Subcutaneous adipose tissue (tissue), 4 donors: Measurements from ENCODE around the gene SLC7A6OS. TPM values are rescaled to one million over a fixed set of nuclear protein-coding genes. Genes with fewer than 3 reads are reported as not detected.

ENCODE experiments used
- total RNA-seq, 4 donors: library from RNA; depleted of rRNA; stranded (reverse); fragments of >200 nt; gene quantifications; one replicate each; pipeline ENCODE4 v1.1.0, GENCODE V29; 2016
- TF ChIP-seq, protein P1 (sequence below): fragments of 450-650 bp; IDR thresholded peaks from one replicate; pipeline ENCODE4 v1.5.1; 2016; ENCODE audit warnings: low read depth, mild to moderate bottlenecking, control low read depth, antibody characterized with exemption, moderate library complexity

The SLC7A6OS gene
- total RNA-seq, 4 donors from 2014 or later = 10.4 to 16.8 (median 14.8) TPM

DNA sequence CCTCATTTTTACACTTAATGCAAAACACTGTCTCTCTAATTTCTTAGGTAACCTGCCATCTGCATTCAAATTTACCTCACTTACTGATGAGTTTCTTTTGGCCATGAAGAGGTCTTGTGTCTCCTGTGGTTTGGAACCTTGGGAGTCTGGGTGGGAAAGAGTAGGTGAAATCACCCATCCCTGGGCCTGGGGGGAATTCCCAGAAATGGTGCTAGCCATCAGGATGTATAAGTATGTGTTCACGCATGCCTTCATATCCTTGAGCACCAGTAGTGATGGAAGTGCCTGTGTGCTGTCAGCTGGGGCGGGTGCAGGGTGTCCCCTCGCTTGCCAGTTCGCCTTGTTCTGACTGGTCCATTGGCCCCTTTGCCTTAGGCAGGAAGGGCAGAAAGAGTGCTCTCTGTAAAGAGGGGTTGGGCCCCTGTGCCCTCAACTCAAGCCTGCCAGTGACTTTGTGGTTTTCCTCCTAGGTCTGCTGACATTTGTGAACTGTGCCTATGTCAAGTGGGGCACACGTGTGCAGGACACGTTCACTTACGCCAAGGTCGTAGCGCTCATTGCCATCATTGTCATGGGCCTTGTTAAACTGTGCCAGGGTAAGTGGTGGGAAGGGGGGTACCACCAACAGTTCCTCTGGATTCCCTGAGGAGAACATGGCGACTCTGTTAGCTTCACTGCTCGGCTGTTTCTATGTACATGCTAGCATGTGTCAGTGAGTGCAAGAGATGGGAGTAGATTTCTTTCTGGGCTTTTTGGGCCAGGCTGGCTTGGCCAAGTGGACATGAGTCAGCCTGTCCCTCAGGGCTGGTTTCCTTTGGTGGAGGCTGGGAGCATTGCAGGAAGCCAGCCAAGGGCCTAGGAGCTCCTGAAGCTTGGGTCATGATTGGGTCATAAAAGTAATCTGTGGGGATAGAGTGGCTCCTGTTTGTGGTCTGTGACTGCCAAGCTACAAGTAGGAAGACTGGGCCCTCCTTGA is 23.2 kb downstream of the SLC7A6OS start:
- TF ChIP-seq, protein P1, sequence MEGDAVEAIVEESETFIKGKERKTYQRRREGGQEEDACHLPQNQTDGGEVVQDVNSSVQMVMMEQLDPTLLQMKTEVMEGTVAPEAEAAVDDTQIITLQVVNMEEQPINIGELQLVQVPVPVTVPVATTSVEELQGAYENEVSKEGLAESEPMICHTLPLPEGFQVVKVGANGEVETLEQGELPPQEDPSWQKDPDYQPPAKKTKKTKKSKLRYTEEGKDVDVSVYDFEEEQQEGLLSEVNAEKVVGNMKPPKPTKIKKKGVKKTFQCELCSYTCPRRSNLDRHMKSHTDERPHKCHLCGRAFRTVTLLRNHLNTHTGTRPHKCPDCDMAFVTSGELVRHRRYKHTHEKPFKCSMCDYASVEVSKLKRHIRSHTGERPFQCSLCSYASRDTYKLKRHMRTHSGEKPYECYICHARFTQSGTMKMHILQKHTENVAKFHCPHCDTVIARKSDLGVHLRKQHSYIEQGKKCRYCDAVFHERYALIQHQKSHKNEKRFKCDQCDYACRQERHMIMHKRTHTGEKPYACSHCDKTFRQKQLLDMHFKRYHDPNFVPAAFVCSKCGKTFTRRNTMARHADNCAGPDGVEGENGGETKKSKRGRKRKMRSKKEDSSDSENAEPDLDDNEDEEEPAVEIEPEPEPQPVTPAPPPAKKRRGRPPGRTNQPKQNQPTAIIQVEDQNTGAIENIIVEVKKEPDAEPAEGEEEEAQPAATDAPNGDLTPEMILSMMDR = no peak

DNA sequence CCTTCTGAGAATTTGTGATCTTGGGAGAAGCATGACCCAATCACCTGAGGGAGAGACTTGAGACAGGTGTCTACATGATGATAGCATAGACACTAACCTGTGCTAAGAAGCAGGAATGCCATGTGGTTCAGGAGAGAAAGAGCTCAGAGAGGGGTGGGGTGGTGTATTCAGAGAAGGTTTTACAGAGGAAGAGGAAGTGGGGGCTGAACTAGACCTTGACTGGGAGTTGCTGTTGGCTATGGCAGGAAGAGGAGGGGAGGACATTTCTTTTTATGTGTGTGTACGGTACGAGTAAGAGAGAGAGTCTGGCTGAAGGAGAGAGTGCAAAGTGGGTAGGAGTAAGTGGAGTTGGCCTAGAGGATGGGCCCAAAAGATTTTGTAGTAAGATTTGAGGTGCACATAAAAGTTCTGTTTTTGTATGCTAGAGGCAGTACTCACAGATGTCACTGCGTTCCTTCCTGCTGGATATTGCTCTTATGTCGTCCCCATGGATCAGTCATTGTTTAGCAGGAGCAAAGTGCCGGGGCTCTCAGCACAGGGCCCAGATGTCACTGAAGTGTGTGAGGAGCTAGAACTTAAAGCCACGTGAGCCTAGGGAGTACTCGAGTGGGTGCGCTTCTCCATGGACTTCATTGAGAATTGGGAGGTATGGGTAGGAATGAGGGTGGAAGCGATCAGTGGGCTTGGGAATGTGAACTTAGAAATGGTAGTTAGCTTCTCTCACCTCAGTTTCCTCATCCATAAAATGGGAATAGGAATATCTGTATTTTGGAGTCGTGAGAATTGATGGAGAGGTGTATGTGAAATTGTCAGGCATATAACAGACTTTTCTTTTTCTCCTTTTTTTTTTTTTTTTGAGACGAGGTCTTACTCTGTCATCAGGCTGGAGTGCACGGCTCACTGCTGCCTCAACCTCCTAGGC is 24.3 kb downstream of the SLC7A6OS start:
- TF ChIP-seq, protein P1 = no peak

DNA sequence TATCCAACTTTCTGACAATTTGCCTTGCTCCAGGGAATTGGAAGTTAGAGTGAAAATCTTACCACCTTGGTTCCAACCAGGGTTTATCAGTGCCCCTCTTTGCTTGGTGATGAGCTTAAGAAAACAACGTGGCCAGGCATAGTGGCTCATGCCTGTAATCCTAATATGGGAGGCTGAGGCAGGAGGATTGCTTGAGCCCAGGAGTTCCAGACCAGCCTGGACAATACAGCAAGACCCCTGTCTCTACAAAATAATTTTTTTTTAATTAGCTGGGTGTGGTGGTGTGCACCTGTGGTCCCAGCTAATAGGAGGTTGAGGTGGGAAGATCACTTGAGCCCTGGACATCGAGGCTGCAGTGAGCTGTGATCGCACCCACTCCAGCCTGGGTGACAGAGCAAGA is 25.1 kb downstream of the SLC7A6OS start:
- TF ChIP-seq, protein P1 = no peak

DNA sequence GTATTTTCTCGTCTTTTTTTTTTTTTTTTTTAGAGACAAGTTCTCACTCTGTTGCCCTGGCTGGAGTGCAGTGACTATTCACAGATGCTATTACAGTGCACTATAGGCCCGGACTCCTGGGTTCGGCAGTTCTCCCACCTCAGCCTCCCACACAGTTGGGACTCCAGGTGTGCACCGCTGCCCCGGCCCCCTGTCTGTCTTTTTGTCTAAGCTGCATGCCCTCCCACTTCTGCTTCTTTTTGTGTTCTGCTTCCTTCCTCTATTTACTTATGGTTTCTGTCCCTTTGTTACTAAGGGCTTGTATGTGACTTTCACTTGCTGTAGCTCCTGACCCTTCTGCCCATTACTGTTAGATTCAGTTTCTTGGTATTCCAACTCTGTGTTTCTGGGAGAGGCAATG is 25.9 kb downstream of the SLC7A6OS start:
- TF ChIP-seq, protein P1 = no peak

DNA sequence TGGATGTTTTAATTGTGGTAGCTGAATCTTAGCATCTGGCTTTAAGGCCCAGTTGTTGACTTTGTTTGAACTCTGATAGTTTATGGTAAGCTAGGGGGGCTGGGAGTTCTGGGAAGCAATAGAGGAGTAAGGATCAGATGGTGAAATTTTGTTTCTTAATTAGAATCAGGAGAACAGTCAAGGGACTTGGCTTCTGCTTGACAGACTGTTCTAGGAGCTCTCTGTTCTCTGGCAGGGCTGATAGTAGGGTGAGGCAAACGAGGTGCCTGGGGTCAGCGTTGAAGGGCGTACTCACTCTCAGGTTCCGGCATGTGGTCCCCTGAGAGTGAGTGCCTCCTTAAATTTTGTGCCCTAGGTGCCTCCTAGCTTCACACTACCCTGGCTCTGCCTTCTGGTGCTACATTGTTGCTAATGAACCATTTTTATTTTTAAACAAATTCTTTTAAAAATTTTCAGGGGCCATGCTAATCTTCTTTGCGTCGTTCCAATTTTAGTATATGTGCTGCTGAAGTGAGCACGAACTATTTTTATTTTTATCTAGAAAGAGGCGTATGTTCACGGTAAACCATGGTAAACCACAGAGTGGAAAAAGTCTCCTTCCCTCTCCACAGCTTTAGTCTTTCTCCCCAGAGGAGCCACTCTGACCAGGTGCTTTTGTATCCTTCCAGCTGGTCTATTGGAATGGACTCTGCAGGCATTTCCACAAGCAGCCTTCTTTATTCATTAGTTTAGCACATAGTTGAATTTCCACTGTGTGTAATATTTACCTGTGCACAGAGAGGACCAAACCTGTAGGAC is 26.7 kb downstream of the SLC7A6OS start:
- TF ChIP-seq, protein P1 = no peak

DNA sequence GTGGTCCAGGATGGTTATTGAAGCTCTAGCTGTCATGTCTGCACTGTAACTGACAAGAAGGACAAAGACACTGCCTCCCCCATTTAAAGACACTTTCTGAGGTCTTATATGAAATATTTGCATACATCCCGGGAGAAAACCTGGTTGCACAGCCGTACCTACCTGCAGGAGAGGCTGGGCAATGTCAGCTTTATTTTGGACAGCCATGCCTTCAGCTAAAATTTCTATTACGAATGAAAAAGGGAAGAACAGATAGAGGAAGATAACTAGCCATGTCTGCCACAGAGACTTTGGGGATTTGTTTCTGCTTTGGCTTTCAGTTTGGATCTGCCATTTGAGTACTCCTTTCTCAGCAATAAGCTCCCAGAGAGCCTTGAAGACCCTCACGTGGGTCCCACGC is 27.4 kb downstream of the SLC7A6OS start:
- TF ChIP-seq, protein P1 = no peak
